Measurements from ENCODE around the gene KDELR1.

The KDELR1 gene

DNA sequence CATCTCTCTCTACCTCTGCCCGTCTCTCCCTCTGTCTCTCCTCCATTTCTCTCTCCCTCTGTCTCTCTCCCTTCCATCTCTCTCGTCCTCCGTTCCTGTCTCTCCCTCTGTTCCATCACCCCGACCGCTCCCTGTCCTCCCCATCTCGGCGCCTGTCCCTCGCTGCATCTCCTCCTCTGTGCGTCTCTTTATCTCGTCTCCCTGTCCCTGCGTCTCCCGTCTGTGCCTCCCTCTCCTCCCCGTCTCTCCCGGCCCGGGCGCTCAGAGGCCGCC is 6.7 kb upstream of the KDELR1 start:
- H3K27me3 ChIP-seq (ENCODE audit: insufficient read depth, low read length): peaks cover 8% of the 10 kb centered on the region; the same call in 1 of the 2 replicates
- H4K20me1 ChIP-seq (ENCODE audit: insufficient read depth, low read length): no peaks in the 10 kb centered on the region
- H3K4me3 ChIP-seq (ENCODE audit: low read depth, low read length, poor library complexity, severe bottlenecking): peak overlapping the region; percentile 62
- H3K4me1 ChIP-seq (ENCODE audit: insufficient read depth, low read length, severe bottlenecking): peaks cover 19% of the 10 kb centered on the region
- H3K9me3 ChIP-seq (ENCODE audit: low read length): no peaks in the 10 kb centered on the region
- H2AFZ ChIP-seq (ENCODE audit: low read length): no peak overlapping the region
- H3F3A ChIP-seq (ENCODE audit: insufficient read depth, low read length): 0 out of 2 replicates have a peak, but pooled peaks cover 4% of the 10 kb centered on the region
- no peaks in the 10 kb centered on the region for H3K9me2 ChIP-seq (ENCODE audit: low read depth, low read length)
- no peak overlapping the region for H3K27ac ChIP-seq (ENCODE audit: low read depth, low read length, poor library complexity, severe bottlenecking)
- H3K9ac ChIP-seq (ENCODE audit: low read length): peak overlapping the region; percentile 70
- H3K36me3 ChIP-seq (ENCODE audit: insufficient read depth, low read length): no peaks in the 10 kb centered on the region
- no peak for TF ChIP-seq EZH2 (IDR thresholded peaks at IDR 0.05; ENCODE audit: borderline replicate concordance, low read length)
- TF ChIP-seq, protein P1, sequence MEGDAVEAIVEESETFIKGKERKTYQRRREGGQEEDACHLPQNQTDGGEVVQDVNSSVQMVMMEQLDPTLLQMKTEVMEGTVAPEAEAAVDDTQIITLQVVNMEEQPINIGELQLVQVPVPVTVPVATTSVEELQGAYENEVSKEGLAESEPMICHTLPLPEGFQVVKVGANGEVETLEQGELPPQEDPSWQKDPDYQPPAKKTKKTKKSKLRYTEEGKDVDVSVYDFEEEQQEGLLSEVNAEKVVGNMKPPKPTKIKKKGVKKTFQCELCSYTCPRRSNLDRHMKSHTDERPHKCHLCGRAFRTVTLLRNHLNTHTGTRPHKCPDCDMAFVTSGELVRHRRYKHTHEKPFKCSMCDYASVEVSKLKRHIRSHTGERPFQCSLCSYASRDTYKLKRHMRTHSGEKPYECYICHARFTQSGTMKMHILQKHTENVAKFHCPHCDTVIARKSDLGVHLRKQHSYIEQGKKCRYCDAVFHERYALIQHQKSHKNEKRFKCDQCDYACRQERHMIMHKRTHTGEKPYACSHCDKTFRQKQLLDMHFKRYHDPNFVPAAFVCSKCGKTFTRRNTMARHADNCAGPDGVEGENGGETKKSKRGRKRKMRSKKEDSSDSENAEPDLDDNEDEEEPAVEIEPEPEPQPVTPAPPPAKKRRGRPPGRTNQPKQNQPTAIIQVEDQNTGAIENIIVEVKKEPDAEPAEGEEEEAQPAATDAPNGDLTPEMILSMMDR (IDR thresholded peaks at IDR 0.05; ENCODE audit: low read length): no peak
- peak overlapping the region; percentile 95 for H3K4me2 ChIP-seq (ENCODE audit: low read length)
- no peaks in the 10 kb centered on the region for H3K79me2 ChIP-seq (ENCODE audit: insufficient read depth, low read length)

DNA sequence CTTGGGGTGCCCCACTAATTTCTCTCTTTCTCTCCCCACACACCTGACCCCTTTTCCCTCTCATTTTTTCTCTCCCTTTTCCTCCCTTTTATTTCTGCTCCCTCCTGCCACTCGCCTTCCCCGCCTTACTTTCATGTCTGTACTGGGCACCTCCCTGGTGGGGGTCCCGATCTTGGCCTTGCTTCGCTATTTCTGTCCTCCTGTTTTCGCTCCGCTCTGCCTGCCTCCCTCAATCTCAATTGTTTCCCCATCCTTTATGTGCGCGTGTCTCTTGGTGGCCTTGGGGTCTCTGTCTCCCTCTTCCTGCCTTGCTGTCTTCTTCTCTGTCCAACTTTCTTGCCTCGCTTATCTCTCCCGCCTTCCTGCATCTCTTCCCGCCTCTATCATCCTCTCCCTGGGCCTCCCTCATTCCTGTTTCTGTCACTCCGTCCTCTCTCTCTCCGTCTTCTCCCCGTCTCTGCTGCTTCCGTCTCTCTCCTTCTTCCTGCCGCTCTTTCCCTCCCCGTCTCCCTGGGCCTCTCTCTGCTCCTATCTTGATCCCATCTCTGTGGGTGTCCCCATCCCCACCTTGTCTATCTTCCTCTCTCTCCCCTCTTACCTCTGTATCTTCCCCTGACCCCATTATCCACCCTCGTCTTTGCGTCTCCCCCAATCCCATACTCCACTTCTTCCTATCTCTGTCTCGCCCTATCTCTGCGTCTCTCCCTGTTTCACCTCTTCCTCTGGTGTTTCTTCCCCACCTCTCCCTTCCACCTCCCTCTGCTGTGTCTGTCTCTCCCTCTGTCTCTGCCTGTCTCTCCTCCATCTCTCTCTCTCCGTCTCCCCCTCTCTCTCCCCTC is 6.1 kb upstream of the KDELR1 start:
- H3K9me2 ChIP-seq (ENCODE audit: low read depth, low read length): no peaks in the 10 kb centered on the region
- H3K4me1 ChIP-seq (ENCODE audit: insufficient read depth, low read length, severe bottlenecking): peaks cover 19% of the 10 kb centered on the region
- no peak for TF ChIP-seq EZH2 (IDR thresholded peaks at IDR 0.05; ENCODE audit: borderline replicate concordance, low read length)
- TF ChIP-seq, protein P1 (IDR thresholded peaks at IDR 0.05; ENCODE audit: low read length): no peak
- H3K9me3 ChIP-seq (ENCODE audit: low read length): no peaks in the 10 kb centered on the region
- H4K20me1 ChIP-seq (ENCODE audit: insufficient read depth, low read length): no peaks in the 10 kb centered on the region
- H3F3A ChIP-seq (ENCODE audit: insufficient read depth, low read length): 0 out of 2 replicates have a peak, but pooled peaks cover 4% of the 10 kb centered on the region
- H3K27me3 ChIP-seq (ENCODE audit: insufficient read depth, low read length): peaks cover 8% of the 10 kb centered on the region; the same call in 1 of the 2 replicates
- H2AFZ ChIP-seq (ENCODE audit: low read length): no peak overlapping the region
- H3K4me2 ChIP-seq (ENCODE audit: low read length): peak overlapping the region; percentile 95
- no peaks in the 10 kb centered on the region for H3K79me2 ChIP-seq (ENCODE audit: insufficient read depth, low read length)
- peak overlapping the region; percentile 62 for H3K4me3 ChIP-seq (ENCODE audit: low read depth, low read length, poor library complexity, severe bottlenecking)
- no peaks in the 10 kb centered on the region for H3K36me3 ChIP-seq (ENCODE audit: insufficient read depth, low read length)
- H3K9ac ChIP-seq (ENCODE audit: low read length): peak overlapping the region; percentile 70
- no peak overlapping the region for H3K27ac ChIP-seq (ENCODE audit: low read depth, low read length, poor library complexity, severe bottlenecking)

DNA sequence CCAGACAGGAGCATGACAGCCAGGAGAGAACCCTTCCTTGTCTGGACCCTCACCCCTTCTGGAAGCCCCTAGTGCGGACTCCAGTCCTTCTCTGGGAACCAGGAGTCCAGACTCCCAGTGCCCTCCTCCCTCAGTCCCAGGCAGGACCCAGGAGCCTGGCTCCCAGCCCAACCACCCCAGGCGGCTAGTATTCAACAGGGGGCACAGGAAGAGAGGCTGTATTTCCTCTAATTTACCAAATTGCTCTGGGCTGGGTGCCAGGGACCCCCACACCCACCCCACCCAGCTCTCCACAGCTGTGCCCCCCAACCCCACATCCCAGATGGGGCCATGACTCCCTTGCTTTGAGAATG is 5.4 kb upstream of the KDELR1 start:
- Histone ChIP-seq H3K9me2 (ENCODE audit: low read depth, low read length) (no peaks in the 10 kb centered on the region), H3K9me3 (ENCODE audit: low read length) (no peaks in the 10 kb centered on the region), H3F3A (ENCODE audit: insufficient read depth, low read length) (0 out of 2 replicates have a peak, but pooled peaks cover 4% of the 10 kb centered on the region), H3K4me3 (ENCODE audit: low read depth, low read length, poor library complexity, severe bottlenecking) (no peak overlapping the region), H3K36me3 (ENCODE audit: insufficient read depth, low read length) (no peaks in the 10 kb centered on the region), H3K27ac (ENCODE audit: low read depth, low read length, poor library complexity, severe bottlenecking) (no peak overlapping the region), H3K27me3 (ENCODE audit: insufficient read depth, low read length) (peaks cover 8% of the 10 kb centered on the region; the same call in 1 of the 2 replicates), H3K79me2 (ENCODE audit: insufficient read depth, low read length) (no peaks in the 10 kb centered on the region), H3K9ac (ENCODE audit: low read length) (no peak overlapping the region), H3K4me2 (ENCODE audit: low read length) (no peak overlapping the region), H2AFZ (ENCODE audit: low read length) (no peak overlapping the region), H3K4me1 (ENCODE audit: insufficient read depth, low read length, severe bottlenecking) (peaks cover 19% of the 10 kb centered on the region), H4K20me1 (ENCODE audit: insufficient read depth, low read length) (no peaks in the 10 kb centered on the region)
- TF ChIP-seq, protein P1 (IDR thresholded peaks at IDR 0.05; ENCODE audit: low read length): no peak
- no peak for TF ChIP-seq EZH2 (IDR thresholded peaks at IDR 0.05; ENCODE audit: borderline replicate concordance, low read length)
